ENCODE measurements around the gene ZBTB20.

ZBTB20 gene

GRCh38 chr3:114646526-114646925, 500.6 kb downstream of the ZBTB20 start:
- in situ Hi-C loops (cut with HindIII; ENCODE audit: low sequenced_read_pairs), result no loop called here

- in situ Hi-C loops (cut with HindIII; ENCODE audit: low sequenced_read_pairs), result no loop called here
Observed at GRCh38 chr3:114645392-114645791, 501.7 kb downstream of the ZBTB20 start.

- in situ Hi-C loops (cut with HindIII; ENCODE audit: low sequenced_read_pairs), result no loop called here
Observed at GRCh38 chr3:114644367-114644766, 502.7 kb downstream of the ZBTB20 start.

- in situ Hi-C loops (cut with HindIII; ENCODE audit: low sequenced_read_pairs), result no loop called here
Observed at GRCh38 chr3:114642951-114643741, 503.9 kb downstream of the ZBTB20 start.

GRCh38 chr3:114640126-114640525, 507.0 kb downstream of the ZBTB20 start:
- in situ Hi-C loops (cut with HindIII; ENCODE audit: low sequenced_read_pairs), result no loop called here

- in situ Hi-C loops (cut with HindIII; ENCODE audit: low sequenced_read_pairs), result no loop called here
Observed at GRCh38 chr3:114639171-114639570, 507.9 kb downstream of the ZBTB20 start.

GRCh38 chr3:114635878-114636277, 511.2 kb downstream of the ZBTB20 start:
- in situ Hi-C loops (cut with HindIII; ENCODE audit: low sequenced_read_pairs), result no loop called here

- in situ Hi-C loops (cut with HindIII; ENCODE audit: low sequenced_read_pairs), result no loop called here
Observed at GRCh38 chr3:114634635-114635034, 512.5 kb downstream of the ZBTB20 start.

GRCh38 chr3:114632757-114633424, 514.2 kb downstream of the ZBTB20 start:
- in situ Hi-C loops (cut with HindIII; ENCODE audit: low sequenced_read_pairs), result no loop called here

GRCh38 chr3:114627770-114628169, 519.3 kb downstream of the ZBTB20 start:
- in situ Hi-C loops (cut with HindIII; ENCODE audit: low sequenced_read_pairs), result no loop called here

GRCh38 chr3:114626751-114627150, 520.3 kb downstream of the ZBTB20 start:
- in situ Hi-C loops (cut with HindIII; ENCODE audit: low sequenced_read_pairs), result no loop called here

GRCh38 chr3:114624571-114625181, 522.4 kb downstream of the ZBTB20 start:
- in situ Hi-C loops (cut with HindIII; ENCODE audit: low sequenced_read_pairs), result no loop called here

- in situ Hi-C loops (cut with HindIII; ENCODE audit: low sequenced_read_pairs), result no loop called here
Observed at GRCh38 chr3:114624047-114624445, 523.0 kb downstream of the ZBTB20 start.

GRCh38 chr3:114623420-114624046, 523.6 kb downstream of the ZBTB20 start:
- in situ Hi-C loops (cut with HindIII; ENCODE audit: low sequenced_read_pairs), result no loop called here

GRCh38 chr3:114622001-114622400, 525.1 kb downstream of the ZBTB20 start:
- in situ Hi-C loops (cut with HindIII; ENCODE audit: low sequenced_read_pairs), result no loop called here

- in situ Hi-C loops (cut with HindIII; ENCODE audit: low sequenced_read_pairs), result no loop called here
Observed at GRCh38 chr3:114619771-114620170, 527.3 kb downstream of the ZBTB20 start.

- in situ Hi-C loops (cut with HindIII; ENCODE audit: low sequenced_read_pairs), result no loop called here
Observed at GRCh38 chr3:114615523-114616085, 531.5 kb downstream of the ZBTB20 start.

- in situ Hi-C loops (cut with HindIII; ENCODE audit: low sequenced_read_pairs), result no loop called here
Observed at GRCh38 chr3:114609973-114610630, 537.0 kb downstream of the ZBTB20 start.

- in situ Hi-C loops (cut with HindIII; ENCODE audit: low sequenced_read_pairs), result no loop called here
Observed at GRCh38 chr3:114608293-114608692, 538.8 kb downstream of the ZBTB20 start.

GRCh38 chr3:114606336-114606735, 540.8 kb downstream of the ZBTB20 start:
- in situ Hi-C loops (cut with HindIII; ENCODE audit: low sequenced_read_pairs), result no loop called here

- in situ Hi-C loops (cut with HindIII; ENCODE audit: low sequenced_read_pairs), result no loop called here
Observed at GRCh38 chr3:114600571-114600970, 546.5 kb downstream of the ZBTB20 start.

All from DLD1 (cell line).